GM20431 (cell line): ENCODE data around the gene CD82.

Source experiments
- in situ Hi-C: fragments of 300-500 bp; cut with MseI, MboI; formaldehyde crosslinking; loops from one replicate; pipeline ENCODE4 v1.15.0; 2020; ENCODE audit warnings: low sequenced_read_pairs; ENCODE audit not compliant: unreplicated experiment

CD82 gene

DNA sequence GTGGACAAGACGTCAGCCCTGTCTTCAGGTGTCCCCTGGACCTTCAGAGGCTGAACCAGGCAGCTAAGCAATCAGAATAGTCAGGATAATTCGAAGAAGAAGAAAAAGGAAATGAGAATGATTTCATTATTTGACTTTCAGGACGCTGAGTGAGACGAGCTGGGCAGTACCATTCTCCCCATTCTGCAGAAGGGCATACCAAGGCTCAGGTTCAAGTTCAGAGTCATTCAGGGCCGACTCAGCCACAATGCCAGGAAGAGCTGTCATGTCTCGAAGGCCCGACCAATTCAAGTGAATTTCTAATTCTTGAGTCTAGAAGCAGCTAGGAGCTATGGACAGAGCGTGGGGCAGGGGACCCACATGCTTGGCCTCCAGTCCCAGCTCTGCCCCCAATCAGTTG is 33.8 kb upstream of the CD82 start:
- in situ Hi-C loops, result loop anchor here (25.0 kb wide), 2 partner anchors 381 to 419 kb away; no protein-coding TSS in a partner anchor

DNA sequence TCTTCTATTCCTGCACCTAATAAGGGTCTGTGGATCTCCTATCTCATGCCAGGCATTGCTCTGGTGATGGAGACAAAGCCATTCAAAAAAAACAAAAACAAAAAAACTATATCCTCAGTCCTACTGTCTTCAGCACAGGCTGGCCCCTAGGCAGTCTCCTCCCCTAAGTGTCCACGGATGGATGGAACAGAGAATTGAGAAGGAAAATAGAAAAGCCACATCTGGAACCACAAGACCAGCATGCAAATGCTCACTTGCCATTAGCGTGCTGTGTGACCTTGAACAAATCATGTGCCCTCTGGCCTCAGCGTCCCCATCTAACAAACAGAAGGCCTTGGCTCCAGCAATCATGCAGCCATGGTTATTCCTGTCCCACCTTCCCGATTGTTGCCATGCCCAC is 32.7 kb upstream of the CD82 start:
- in situ Hi-C loops, result loop anchor here (25.0 kb wide), 2 partner anchors 379 to 421 kb away; no protein-coding TSS in a partner anchor

DNA sequence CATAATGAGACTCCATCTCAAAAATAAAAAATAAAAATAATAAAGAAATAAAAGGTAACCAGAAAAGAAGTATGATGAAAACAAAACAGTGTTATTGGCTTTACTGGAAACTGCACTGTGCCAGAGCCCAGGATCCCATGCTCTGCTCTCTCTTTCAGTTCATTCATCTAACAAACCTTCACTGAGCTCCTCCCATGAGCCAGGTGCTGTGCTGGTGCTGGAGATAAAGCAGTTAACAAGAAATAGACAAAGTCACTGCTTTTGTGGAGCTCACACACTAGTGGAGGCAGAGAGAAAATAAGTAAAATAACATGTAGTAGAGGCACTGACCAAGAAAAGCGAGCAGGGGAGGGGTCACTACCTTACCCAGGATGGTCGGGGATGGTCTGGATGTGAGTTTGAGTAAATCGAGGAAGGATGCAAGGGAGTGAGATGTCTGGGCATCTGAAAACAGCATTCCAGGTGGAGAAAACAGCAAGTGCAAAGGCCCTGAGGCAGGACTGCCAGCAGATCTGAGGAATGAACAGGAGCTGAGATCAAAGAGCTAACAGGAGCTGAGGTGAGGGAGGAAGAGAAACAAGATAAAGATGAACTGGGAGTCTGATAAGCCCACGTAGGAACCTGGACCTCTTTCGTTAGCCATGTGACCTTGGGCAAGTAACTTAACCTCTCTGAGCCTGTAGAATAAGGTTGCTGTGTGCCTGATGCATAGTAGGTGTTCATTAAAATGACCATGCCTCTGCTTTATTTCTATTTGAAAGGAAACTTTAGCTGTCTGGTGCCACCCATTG is 31.3 kb upstream of the CD82 start:
- in situ Hi-C loops, result loop anchor here (25.0 kb wide), 2 partner anchors 378 to 422 kb away; no protein-coding TSS in a partner anchor

DNA sequence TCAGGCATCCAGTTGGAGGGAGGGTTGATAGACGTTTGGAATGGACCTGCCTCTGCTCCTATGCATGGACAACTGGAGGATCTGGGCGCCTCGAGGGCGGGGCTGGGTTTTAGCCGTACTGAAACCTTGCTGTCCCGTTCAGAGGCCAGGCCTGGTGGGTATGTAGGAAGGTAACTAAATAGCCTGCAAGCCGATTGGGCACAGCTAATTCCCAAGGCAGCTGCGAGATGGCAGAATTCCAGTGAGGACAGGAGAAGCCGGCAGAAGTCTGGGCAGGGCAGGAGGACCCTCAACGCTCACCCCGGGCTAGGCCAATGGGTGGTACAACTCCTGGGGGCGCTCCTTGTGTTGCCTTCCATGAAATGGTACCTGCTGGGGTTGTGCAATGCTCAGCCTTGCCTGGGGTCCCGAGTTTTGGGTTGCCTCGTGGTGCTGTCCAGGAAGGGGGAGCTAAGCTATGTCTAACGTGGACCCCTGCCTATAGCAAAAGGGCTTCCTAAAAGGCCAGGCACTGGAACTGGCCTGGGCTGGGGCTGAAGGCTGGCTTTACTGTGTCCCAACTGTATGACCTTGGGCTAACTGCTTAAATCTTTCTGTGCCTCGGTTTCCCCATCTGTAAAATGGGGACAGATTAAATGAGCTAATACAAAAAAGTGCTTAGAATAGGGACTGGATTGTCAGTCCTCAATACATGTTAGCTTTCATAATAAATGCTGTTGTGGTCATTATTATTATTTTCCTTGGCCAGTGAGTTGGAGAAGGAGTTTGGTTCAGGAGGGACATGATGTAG is 30.1 kb upstream of the CD82 start:
- in situ Hi-C loops, result loop anchor here (25.0 kb wide), 2 partner anchors 377 to 423 kb away; no protein-coding TSS in a partner anchor

DNA sequence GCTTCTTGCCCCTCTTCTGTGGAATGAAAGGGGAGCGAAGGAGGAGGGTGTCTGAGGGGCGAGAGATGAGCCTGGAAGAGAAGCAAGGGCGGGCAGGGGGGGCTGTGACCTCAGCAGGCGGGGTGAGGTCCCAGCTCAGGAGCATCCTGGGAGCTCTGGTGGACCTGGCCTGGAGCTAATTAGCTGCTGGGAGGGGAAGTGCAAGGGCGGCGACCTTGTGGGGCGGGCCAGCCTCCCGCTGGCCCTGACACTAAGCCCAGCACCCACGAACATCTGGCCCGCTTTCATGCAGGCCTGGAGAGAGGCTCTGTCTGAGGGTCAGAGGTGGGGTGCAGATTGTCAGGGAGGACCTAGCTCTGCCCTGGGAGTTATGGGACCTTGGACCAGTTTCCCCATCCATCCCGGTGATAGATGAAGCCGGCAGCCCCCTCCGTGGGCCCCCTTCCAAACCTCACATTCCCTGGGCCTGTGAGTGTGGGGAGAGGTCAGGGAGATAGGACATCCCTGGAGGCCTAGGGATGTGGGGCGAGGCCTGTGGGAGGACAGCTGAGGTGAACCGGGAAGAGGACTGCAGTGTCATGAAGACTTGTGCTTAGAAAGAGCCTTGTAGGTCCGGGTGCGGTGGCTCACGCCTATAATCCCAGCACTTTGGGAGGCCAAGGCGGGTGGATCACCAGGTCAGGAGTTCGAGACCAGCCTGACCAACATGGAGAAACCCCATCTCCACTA is 28.5 kb upstream of the CD82 start:
- in situ Hi-C loops, result loop anchor here (25.0 kb wide), 2 partner anchors 375 to 425 kb away; no protein-coding TSS in a partner anchor

DNA sequence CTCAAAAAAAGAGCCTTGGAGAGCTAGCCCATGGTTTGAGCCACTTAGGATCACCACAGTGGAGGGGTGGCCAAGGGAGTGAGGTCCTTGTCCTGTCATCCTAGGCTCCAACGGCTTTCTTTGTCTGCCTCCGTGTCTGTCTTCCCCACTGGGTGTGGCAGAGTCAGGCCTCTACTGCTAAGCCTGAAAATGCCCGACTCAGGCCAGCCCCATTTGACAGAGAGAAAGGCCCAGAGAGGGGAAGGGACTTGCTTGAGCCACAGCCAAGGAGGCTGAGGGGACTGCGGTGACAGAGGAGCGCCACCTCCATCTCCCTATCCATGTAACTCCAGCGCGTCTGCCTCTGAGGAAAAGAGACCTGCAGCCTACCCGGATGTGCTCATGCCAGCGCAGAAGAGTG is 27.8 kb upstream of the CD82 start:
- in situ Hi-C loops, result loop anchor here (25.0 kb wide), 2 partner anchors 375 to 425 kb away; no protein-coding TSS in a partner anchor

DNA sequence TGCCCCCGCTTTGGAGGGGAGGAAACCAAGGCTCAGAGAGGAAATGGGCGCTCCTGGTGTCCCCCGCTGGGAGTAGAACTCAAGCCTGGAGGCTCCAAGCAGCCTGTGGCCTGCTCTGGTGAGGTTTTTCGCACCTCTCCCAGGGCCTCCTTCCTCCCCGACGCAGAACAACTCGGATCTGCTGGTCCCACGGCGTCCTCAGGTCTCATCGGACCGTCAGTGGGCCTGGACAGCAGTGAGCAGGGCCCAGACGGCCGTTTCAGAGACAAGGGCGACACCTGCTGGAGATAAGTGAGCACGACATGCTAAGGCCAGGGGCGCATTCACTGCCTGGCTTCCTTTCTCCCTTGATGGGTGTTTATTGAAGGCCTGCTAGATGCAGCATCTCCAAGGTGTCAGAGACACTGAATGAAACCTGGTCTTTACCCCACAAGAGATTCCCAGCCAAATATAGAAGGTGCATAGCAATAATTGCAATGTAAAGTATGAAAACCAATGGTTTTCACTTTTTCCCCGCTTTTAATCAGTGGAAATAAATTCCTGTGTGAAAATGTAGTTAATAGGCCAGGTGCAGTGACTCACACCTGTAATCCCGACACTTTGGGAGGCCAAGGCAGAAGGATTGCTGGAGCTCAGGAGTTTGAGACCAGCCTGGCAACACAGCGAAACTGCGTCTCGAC is 26.9 kb upstream of the CD82 start:
- in situ Hi-C loops, result loop anchor here (25.0 kb wide), 2 partner anchors 374 to 426 kb away; no protein-coding TSS in a partner anchor

DNA sequence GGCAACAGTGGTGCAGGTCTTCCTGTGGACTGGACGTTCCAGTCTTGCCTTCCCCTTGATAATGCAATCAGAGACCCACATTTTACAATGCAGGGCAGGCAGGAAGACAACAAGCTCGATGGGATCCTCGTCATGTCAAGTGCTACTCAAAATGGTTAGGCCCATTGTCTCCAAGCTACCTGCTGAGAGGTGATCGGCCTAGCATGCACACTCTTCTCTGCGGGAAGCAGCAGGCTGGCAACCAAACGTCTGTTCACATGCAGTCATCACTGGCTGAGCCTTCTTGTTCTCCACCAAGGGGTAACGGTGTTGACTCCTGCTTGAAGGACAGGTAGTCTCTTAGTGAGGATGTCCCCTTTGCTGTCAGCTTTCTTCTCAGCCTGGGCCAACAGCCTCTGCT is 25.5 kb upstream of the CD82 start:
- in situ Hi-C loops, result loop anchor here (5.0 to 25.0 kb wide), 3 partner anchors 253 to 428 kb away; no protein-coding TSS in a partner anchor

DNA sequence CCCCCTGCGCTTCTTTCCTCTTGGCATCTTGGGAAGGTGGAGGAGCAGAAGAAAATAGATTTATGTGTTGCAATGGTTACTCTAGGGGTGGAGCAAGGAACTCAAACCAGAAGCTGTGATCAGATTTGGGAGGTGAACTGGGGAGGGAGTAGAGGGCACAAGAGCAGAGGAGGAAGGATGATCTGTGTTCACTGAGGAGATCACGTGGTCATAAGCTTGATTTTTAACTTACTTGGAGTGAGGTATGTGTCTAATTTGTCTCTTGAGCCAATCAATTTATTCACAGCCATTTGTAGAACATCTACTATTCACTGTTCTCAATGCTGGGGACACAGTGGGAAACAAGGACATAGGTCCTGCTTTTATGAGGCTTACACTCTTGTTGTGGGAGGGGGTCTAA is 24.8 kb upstream of the CD82 start:
- in situ Hi-C loops, result loop anchor here (5.0 to 25.0 kb wide), 3 partner anchors 253 to 428 kb away; no protein-coding TSS in a partner anchor

DNA sequence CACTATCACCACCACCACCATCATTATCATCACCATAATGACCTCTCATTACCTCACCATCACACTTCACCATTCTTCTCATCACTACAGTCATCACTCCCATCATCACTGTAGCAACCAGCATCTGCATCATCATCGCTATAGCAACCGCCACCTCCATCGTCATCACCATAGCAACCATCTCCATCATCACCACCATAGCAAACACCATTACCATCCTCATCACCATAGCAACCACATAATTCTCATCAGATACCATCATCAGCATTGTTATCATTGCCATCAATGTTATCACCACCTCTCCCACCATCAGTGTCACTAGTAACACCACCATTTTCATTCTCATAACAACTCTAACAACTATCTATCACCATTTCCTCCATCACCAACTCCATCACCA is 23.1 kb upstream of the CD82 start:
- in situ Hi-C loops, result loop anchor here (5.0 to 25.0 kb wide), 3 partner anchors 255 to 430 kb away; no protein-coding TSS in a partner anchor

DNA sequence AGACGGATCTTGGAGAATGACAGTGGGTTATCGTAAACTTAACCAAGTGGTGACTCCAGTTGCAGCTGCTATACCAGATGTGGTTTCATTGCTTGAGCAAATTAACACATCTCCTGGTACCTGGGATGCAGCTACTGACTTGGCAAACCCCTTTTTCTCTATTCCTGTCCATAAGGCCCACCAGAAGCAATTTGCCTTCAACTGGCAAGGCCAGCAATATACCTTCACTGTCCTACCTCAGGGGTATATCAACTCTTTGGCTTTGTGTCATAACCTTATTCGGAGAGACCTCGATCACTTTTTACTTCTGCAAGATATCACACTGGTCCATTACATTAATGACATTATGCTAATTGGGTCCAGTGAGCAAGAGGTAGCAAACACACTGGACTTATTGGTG is 18.5 kb upstream of the CD82 start:
- in situ Hi-C loops, result loop anchor here (25.0 kb wide), 2 partner anchors 365 to 435 kb away; no protein-coding TSS in a partner anchor

DNA sequence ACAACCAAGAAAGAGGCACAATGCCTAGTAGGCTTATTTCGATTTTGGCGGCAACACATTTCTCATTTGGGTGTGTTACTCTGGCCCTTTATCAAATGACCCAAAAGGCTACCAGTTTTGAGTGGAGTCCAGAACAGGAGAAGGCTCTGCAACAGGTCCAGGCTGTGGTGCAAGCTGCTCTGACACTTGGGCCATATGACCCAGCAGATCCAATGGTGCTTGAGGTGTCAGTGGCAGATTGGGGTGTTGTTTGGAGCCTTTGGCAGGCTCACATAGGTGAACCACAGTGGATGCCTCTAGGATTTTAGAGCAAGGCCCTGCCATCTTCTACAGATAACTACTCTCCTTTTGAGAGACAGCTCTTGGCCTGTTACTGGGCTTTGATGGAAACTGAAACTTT is 17.9 kb upstream of the CD82 start:
- in situ Hi-C loops, result loop anchor here (25.0 kb wide), 2 partner anchors 365 to 435 kb away; no protein-coding TSS in a partner anchor

DNA sequence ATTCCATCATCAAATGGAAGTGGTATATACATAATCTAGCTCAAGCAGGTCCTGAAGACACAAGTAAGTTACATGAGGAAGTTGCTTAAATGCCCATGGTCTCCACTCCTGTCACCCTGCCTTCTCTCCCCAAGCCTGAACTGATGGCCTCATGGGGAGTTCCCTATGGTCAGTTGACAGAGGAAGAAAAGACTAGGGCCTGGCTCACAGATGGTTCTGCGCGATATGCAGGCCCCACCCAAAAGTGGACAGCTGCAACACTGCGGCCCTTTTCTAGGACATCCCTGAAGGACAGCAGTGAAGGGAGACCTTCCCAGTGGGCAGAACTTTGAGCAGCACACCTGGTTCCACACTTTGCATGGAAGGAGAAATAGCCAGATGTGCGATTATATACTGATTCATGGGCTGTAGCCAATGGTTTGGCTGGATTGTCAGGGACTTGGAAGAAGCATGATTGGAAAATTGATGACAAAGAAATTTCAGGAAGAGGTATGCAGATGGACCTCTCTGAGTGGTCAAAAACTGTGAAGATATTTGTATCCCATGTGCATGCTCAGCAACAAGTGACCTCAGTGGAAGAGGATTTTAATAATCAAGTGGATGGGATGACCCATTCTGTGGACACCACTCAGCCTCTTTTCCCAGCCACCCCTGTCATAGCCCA is 17.3 kb upstream of the CD82 start:
- in situ Hi-C loops, result loop anchor here (25.0 kb wide), 2 partner anchors 364 to 436 kb away; no protein-coding TSS in a partner anchor

DNA sequence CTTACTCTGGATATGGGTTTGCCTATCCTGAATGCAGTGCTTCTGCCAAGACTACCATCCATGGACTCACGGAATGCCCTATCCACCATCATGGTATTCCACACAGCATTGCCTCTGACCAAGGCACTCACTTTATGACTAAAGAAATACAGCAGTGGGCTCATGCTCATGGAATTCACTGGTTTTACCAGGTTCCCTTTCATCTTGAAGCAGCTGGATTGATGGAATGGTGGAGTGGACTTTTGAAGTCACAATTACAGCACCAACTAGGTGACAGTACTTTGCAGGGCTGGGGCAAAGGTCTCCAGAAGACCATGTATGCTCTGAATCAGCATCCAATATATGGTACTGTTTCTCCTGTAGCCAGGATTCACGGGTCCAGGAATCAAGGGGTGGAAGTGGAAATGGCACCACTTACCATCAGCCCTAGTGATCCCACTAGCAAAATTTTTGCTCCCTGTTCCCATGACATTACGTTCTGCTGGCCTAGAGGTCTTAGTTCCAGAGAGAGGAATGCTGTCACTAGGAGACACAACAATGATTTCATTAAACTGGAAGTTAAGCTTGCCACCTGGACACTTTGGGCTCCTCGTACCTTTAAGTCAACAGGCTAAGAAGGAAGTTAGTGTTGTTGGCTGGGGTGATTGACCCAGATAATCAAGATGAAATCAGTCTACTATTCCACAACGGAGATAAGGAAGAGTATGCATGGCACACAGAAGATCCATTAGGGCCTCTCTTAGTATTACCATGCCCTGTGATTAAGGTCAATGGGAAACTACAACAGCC is 16.3 kb upstream of the CD82 start:
- in situ Hi-C loops, result loop anchor here (25.0 kb wide), 2 partner anchors 363 to 437 kb away; no protein-coding TSS in a partner anchor

DNA sequence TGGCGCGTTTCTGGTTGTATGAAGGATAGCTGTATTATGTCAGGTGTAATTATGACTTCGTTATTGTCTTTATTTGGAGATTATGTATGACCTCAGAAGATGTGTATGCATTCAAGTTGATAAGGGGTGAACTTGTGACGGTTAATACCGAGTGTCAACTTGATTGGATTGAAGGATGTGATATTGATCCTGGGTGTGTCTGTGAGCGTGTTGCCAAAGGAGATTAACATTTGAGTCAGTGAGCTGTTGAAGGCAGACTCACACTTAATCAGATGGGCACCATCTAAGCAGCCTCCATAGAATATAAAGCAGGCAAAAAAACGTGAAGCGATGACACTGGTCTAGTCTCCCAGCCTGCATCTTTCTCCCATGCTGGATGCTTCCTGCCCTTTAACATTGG is 15.3 kb upstream of the CD82 start:
- in situ Hi-C loops, result no loop called here

DNA sequence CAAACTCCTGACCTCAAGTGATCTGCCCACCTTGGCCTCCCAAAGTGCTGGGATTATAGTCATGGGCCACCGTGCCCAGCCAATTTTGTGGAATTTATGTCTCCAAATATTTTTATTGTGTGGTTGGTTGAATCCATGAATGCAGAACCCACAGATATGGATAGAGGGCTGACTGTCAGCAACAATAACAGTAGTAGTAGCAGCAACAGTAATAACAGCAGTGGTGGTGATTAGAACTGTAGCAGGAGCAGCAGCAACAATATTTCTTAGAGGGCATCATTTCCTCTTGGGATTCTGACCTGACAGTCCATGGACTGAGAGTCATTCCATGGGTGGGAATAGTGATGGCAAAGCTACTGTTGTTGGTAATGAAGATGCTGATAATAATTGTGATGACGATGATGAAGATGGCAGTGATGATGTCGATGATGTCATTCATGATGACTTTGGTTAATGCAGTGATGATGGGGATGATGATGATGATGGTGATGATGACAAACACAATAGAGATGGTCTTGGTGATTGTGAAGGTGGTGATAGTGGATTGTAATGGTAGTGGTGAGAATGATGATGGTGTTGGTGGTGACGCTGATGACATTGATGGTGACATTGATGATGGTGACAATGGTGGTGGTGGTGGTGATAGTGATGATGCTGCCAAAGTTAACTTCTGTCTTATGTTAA is 13.9 kb upstream of the CD82 start:
- in situ Hi-C loops, result no loop called here

DNA sequence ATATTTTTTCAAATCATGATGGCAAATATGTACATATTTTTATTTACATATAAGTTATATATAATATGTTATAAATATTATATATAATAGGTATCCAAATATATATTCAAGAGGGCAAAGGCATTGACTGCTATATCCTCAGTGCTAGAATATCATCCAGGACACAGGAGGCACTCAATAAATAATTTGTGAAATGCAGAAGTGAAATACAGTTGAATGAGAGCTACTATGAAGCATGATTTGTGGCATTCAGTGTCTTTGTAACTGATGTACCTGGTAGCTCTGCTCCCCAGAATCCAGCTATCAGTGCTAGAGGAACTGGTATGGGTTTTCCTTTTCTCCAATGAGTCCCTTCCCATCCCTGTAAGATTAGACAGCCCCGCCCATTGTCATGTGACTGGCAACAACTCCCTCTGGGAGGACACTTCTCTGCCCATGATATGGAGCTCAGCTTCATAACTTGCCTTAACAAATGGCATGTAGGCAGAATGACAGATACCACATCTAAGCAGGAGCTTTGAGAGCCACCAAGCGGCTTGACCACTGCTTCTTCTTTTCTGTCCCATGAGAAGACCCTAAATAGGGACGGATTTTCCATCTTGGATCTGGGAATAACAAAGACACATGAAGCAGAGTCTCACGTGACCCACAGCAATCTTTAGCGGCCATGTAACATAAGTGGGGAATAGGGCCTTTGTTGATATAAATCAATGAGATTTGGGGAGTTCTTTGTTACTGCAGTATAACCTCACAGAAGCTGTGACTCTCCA is 10.2 kb upstream of the CD82 start:
- in situ Hi-C loops, result no loop called here
